Endodermal cell (in vitro differentiated cells): ENCODE measurements around the gene PRKD2. TPM values are rescaled to one million over a fixed set of nuclear protein-coding genes. Genes with fewer than 3 reads are reported as not detected.
A peak's percentile ranks its signal among the peaks of the same experiment; 100 is the strongest.

ENCODE experiments used
- DNase-seq: peaks from one replicate; pipeline ENCODE4 v3.0.0-alpha.2; 2017
- H3K27ac ChIP-seq: 2 replicates; pipeline ENCODE4 v1.5.1; 2013; ENCODE audit warnings: mild to moderate bottlenecking, low read depth, low read length, moderate library complexity
- H3K27me3 ChIP-seq: 2 replicates; pipeline ENCODE4 v1.6.1; 2013; ENCODE audit warnings: mild to moderate bottlenecking, low read length, moderate library complexity; ENCODE audit not compliant: insufficient read depth, control insufficient read depth, poor library complexity, severe bottlenecking
- H3K36me3 ChIP-seq: 2 replicates; pipeline ENCODE4 v1.7.0; 2013; ENCODE audit warnings: mild to moderate bottlenecking, low read length, moderate library complexity; ENCODE audit not compliant: control insufficient read depth, insufficient read depth
- H3K4me1 ChIP-seq: one replicate; pipeline ENCODE4 v1.7.0; 2013; ENCODE audit warnings: low read length; ENCODE audit not compliant: control insufficient read depth, insufficient read depth
- H3K4me3 ChIP-seq: 2 replicates; pipeline ENCODE4 v1.5.1; 2013; ENCODE audit warnings: mild to moderate bottlenecking, low read length, moderate library complexity
- H3K9ac ChIP-seq: 2 replicates; pipeline ENCODE4 v1.6.1; 2013; ENCODE audit warnings: mild to moderate bottlenecking, low read length, moderate library complexity; ENCODE audit not compliant: poor library complexity, severe bottlenecking; ENCODE audit errors: extremely low read depth
- H3K9me3 ChIP-seq: 2 replicates; pipeline ENCODE4 v1.6.1; 2013; ENCODE audit warnings: mild to moderate bottlenecking, low read length, moderate library complexity; ENCODE audit not compliant: control insufficient read depth
- H3K27ac Mint-ChIP-seq: 2 replicates; pipeline ENCODE4 v1.8.0; 2020; ENCODE audit warnings: mixed read lengths
- H3K27me3 Mint-ChIP-seq: 2 replicates; pipeline ENCODE4 v1.8.0; 2021; ENCODE audit warnings: mild to moderate bottlenecking, mixed read lengths; ENCODE audit not compliant: insufficient read depth
- H3K36me3 Mint-ChIP-seq: 2 replicates; pipeline ENCODE4 v1.8.0; 2020; ENCODE audit warnings: low read depth, mixed read lengths
- H3K4me1 Mint-ChIP-seq: 2 replicates; pipeline ENCODE4 v1.8.0; 2020; ENCODE audit warnings: mixed read lengths
- H3K4me3 Mint-ChIP-seq: 2 replicates; pipeline ENCODE4 v1.8.0; 2020; ENCODE audit warnings: mild to moderate bottlenecking, moderate library complexity, mixed read lengths
- H3K9me3 Mint-ChIP-seq: 2 replicates; pipeline ENCODE4 v1.8.0; 2020; ENCODE audit warnings: mild to moderate bottlenecking, mixed read lengths
- CTCF ChIP-seq: fragments of 200-600 bp; sonication (generic); conservative IDR thresholded peaks from 2 replicates; pipeline ENCODE4 v1.5.0; 2021; ENCODE audit warnings: antibody characterized with exemption, mild to moderate bottlenecking
- WGBS, 2 experiments: methylation state at CpG; one replicate each; pipeline versions ENCODE4 v1.1.5 to v1.1.7; 2013; ENCODE audit warnings: missing lambda C conversion rate in 2 of 2, mixed read lengths in 1 of 2; ENCODE audit not compliant: insufficient coverage in 1 of 2, insufficient read length in 1 of 2; 5-methylcytosine and 5-hydroxymethylcytosine counted together
- total RNA-seq, 2 donors: library from RNA; stranded (reverse); fragmentation: NEBNext Ultra II Directional in 1 of 2; extraction: Animal tissue kit (Norgen Biotek cat#: 25700) in 1 of 2; gene quantifications; 2 replicates in 1 of 2; 3 replicates in 1 of 2; pipeline ENCODE4 v1.2.1, GENCODE V29; 2021

The PRKD2 gene
- total RNA-seq, 2 donors from 2014 or later = 80.5 to 90.8 TPM

- H3K27ac Mint-ChIP-seq = no peak overlapping the region
- H3K4me1 Mint-ChIP-seq = peaks cover 15% of the 10 kb centered on the region
- no peak overlapping the region for H3K27ac ChIP-seq
- H3K27me3 ChIP-seq = peaks cover 28% of the 10 kb centered on the region
- no peaks in the 10 kb centered on the region for H3K4me1 ChIP-seq
- WGBS, 2 experiments = 3 to 5% methylated on average over 8 to 24 of the region's 28 CpGs
- H3K27me3 Mint-ChIP-seq = peaks cover 51% of the 10 kb centered on the region
- H3K9ac ChIP-seq = no peak overlapping the region
- no peaks in the 10 kb centered on the region for H3K9me3 Mint-ChIP-seq
- no peak for TF ChIP-seq CTCF
- H3K36me3 ChIP-seq = no peaks in the 10 kb centered on the region
- peak; percentile 82 for DNase-seq
- peak overlapping the region; percentile 42 for H3K4me3 Mint-ChIP-seq
- H3K4me3 ChIP-seq = peak overlapping the region; percentile 73
- no peaks in the 10 kb centered on the region for H3K36me3 Mint-ChIP-seq
- H3K9me3 ChIP-seq = no peaks in the 10 kb centered on the region
These were observed 57.5 kb downstream of the PRKD2 start for GRCh38 chr19:46659151-46660007.

GRCh38 chr19:46656541-46656940 lies 60.4 kb downstream of the PRKD2 start:
- H3K9me3 Mint-ChIP-seq = no peaks in the 10 kb centered on the region
- WGBS, 2 experiments = 91 to 98% methylated on average over 4 of the region's 5 CpGs
- Histone ChIP-seq H3K4me1 (no peaks in the 10 kb centered on the region), H3K36me3 (no peaks in the 10 kb centered on the region), H3K9ac (no peak overlapping the region), H3K9me3 (no peaks in the 10 kb centered on the region), H3K4me3 (no peak overlapping the region), H3K27ac (no peak overlapping the region), H3K27me3 (peaks cover 24% of the 10 kb centered on the region)
- no peak for DNase-seq
- H3K4me3 Mint-ChIP-seq = no peak overlapping the region
- H3K4me1 Mint-ChIP-seq = peaks cover 12% of the 10 kb centered on the region
- no peak overlapping the region for H3K27ac Mint-ChIP-seq
- H3K27me3 Mint-ChIP-seq = peaks cover 60% of the 10 kb centered on the region
- H3K36me3 Mint-ChIP-seq = no peaks in the 10 kb centered on the region
- no peak for TF ChIP-seq CTCF

- no peak overlapping the region for H3K4me3 ChIP-seq
- H3K4me1 ChIP-seq = no peaks in the 10 kb centered on the region
- H3K9ac ChIP-seq = no peak overlapping the region
- peaks cover 26% of the 10 kb centered on the region for H3K27me3 ChIP-seq
- Mint-ChIP-seq H3K27ac (peak overlapping the region; percentile 19), H3K9me3 (peaks cover 11% of the 10 kb centered on the region), H3K4me1 (peaks cover 8% of the 10 kb centered on the region), H3K36me3 (no peaks in the 10 kb centered on the region), H3K4me3 (no peak overlapping the region), H3K27me3 (peaks cover 68% of the 10 kb centered on the region)
- no peaks in the 10 kb centered on the region for H3K9me3 ChIP-seq
- H3K36me3 ChIP-seq = no peaks in the 10 kb centered on the region
- H3K27ac ChIP-seq = peak overlapping the region; percentile 66
- 50 to 55% methylated on average over 10 to 16 of the region's 16 CpGs for WGBS, 2 experiments
- peak; percentile 60 for DNase-seq
- TF ChIP-seq CTCF = no peak
These were observed 62.2 kb downstream of the PRKD2 start for GRCh38 chr19:46654621-46655152.
